ENCODE results near the gene TSHZ2. TPM values are rescaled to one million over a fixed set of nuclear protein-coding genes. Genes with fewer than 3 reads are reported as not detected.

TSHZ2 gene
- total RNA-seq, 1 donor = 3.6 TPM

DNA sequence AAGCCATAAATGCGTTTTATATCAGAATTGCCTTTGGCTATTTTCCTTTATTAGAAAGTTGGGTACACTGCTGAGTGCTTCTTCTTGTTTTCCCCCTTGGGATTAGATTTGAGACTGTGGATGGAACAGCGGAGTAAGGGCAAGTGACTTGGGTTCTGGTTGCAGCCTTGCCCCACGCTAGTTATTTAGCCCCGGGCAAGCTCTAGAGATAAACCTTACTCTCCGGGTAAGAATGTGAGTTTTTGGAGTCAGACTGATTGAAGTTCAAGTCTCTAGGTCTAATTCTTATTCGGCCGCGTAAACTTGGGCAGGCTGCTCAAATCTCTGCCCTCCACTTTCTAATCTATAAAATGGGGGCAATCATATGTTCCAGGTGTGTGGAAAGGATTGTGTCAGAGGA is 8.9 kb downstream of the TSHZ2 start:
- Histone ChIP-seq H3K4me3 (ENCODE audit: insufficient read depth, low read length) (no peak overlapping the region), H3K4me2 (ENCODE audit: insufficient read depth, low read length) (no peak overlapping the region), H4K20me1 (ENCODE audit: insufficient read depth, low read length) (no peaks in the 10 kb centered on the region), H3K79me2 (ENCODE audit: insufficient read depth, low read length) (no peaks in the 10 kb centered on the region), H3K4me1 (ENCODE audit: insufficient read depth, low read length) (no peaks in the 10 kb centered on the region), H3K27me3 (ENCODE audit: insufficient read depth, low read length) (no peaks in the 10 kb centered on the region), H3K9me3 (ENCODE audit: low read depth, low read length) (no peaks in the 10 kb centered on the region), H2AFZ (ENCODE audit: low read length) (no peak overlapping the region), H3K36me3 (ENCODE audit: insufficient read depth, low read length) (no peaks in the 10 kb centered on the region), H3K27ac (ENCODE audit: low read depth, low read length) (no peak overlapping the region)
- TF ChIP-seq, protein P1, sequence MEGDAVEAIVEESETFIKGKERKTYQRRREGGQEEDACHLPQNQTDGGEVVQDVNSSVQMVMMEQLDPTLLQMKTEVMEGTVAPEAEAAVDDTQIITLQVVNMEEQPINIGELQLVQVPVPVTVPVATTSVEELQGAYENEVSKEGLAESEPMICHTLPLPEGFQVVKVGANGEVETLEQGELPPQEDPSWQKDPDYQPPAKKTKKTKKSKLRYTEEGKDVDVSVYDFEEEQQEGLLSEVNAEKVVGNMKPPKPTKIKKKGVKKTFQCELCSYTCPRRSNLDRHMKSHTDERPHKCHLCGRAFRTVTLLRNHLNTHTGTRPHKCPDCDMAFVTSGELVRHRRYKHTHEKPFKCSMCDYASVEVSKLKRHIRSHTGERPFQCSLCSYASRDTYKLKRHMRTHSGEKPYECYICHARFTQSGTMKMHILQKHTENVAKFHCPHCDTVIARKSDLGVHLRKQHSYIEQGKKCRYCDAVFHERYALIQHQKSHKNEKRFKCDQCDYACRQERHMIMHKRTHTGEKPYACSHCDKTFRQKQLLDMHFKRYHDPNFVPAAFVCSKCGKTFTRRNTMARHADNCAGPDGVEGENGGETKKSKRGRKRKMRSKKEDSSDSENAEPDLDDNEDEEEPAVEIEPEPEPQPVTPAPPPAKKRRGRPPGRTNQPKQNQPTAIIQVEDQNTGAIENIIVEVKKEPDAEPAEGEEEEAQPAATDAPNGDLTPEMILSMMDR (IDR thresholded peaks at IDR 0.05; ENCODE audit: extremely low read depth, low read depth, low read length) = no peak
- DNase-seq (ENCODE audit: insufficient read length, low spot score, missing footprints) = no peak

DNA sequence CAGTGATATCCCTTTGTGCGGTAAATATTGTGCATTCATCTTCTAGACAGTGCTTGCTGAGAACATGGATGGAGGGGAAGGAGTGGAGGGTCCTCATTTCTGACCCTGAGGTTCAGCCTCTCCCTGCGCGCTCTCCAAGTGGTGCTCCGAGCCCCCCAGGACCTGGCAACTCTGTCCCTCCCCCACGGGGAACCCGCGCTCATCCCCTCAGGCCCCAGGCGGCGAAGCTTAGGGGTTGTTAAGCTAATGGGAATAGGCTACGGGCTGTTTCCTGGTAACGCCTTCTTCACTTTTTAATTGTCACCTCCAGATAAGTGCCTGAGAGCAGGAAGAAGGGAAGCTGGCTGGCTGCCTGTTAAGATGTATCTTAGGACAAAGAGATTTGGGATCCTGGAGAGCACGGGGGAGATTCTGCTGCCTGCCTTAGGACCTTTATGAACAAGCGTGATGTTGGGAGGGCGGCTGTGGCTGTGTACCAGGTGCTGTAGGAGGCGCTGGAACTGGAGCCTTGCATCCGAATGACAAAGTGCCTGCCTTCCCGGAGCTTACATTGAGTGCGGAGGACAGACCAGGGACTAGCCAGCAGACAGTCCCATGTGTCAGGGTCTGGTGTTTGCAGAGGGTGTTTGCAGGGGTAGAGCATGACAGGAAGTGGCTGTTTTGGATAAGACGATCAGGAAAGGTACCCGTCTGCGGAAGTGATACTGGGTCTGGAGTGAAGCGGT is 11.7 kb downstream of the TSHZ2 start:
- Histone ChIP-seq H3K27ac (ENCODE audit: low read depth, low read length) (no peak overlapping the region), H3K79me2 (ENCODE audit: insufficient read depth, low read length) (no peaks in the 10 kb centered on the region), H3K36me3 (ENCODE audit: insufficient read depth, low read length) (no peaks in the 10 kb centered on the region), H3K27me3 (ENCODE audit: insufficient read depth, low read length) (no peaks in the 10 kb centered on the region), H2AFZ (ENCODE audit: low read length) (no peak overlapping the region), H3K4me1 (ENCODE audit: insufficient read depth, low read length) (no peaks in the 10 kb centered on the region), H4K20me1 (ENCODE audit: insufficient read depth, low read length) (no peaks in the 10 kb centered on the region), H3K4me2 (ENCODE audit: insufficient read depth, low read length) (no peak overlapping the region), H3K9me3 (ENCODE audit: low read depth, low read length) (no peaks in the 10 kb centered on the region), H3K4me3 (ENCODE audit: insufficient read depth, low read length) (no peak overlapping the region)
- TF ChIP-seq, protein P1 (IDR thresholded peaks at IDR 0.05; ENCODE audit: extremely low read depth, low read depth, low read length) = no peak
- no peak for DNase-seq (ENCODE audit: insufficient read length, low spot score, missing footprints)

DNA sequence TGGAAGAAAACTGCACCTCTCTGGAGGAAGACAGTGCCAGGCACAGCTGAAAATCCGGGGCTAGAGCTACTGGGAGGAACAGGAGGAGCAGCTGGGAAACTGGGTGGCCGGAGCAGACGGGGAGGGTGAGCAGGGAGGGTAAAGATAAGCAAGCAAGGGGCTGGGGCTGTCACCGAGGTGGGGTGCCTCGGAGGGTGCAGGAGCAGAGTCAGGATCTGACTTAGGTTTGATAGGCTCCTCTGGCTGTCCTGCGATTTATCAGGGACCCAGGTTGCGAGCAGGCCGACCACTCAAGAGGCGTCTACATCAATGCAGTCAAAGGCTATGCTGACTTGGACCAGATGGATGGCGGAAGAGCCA is 12.3 kb downstream of the TSHZ2 start:
- TF ChIP-seq, protein P1 (IDR thresholded peaks at IDR 0.05; ENCODE audit: extremely low read depth, low read depth, low read length) = no peak
- H3K27ac ChIP-seq (ENCODE audit: low read depth, low read length) = no peak overlapping the region
- DNase-seq (ENCODE audit: insufficient read length, low spot score, missing footprints) = no peak
- H3K4me3 ChIP-seq (ENCODE audit: insufficient read depth, low read length) = no peak overlapping the region
- no peaks in the 10 kb centered on the region for H4K20me1 ChIP-seq (ENCODE audit: insufficient read depth, low read length)
- H3K4me1 ChIP-seq (ENCODE audit: insufficient read depth, low read length) = no peaks in the 10 kb centered on the region
- H3K4me2 ChIP-seq (ENCODE audit: insufficient read depth, low read length) = no peak overlapping the region
- H3K79me2 ChIP-seq (ENCODE audit: insufficient read depth, low read length) = no peaks in the 10 kb centered on the region
- no peaks in the 10 kb centered on the region for H3K9me3 ChIP-seq (ENCODE audit: low read depth, low read length)
- no peaks in the 10 kb centered on the region for H3K27me3 ChIP-seq (ENCODE audit: insufficient read depth, low read length)
- H2AFZ ChIP-seq (ENCODE audit: low read length) = no peak overlapping the region
- no peaks in the 10 kb centered on the region for H3K36me3 ChIP-seq (ENCODE audit: insufficient read depth, low read length)

DNA sequence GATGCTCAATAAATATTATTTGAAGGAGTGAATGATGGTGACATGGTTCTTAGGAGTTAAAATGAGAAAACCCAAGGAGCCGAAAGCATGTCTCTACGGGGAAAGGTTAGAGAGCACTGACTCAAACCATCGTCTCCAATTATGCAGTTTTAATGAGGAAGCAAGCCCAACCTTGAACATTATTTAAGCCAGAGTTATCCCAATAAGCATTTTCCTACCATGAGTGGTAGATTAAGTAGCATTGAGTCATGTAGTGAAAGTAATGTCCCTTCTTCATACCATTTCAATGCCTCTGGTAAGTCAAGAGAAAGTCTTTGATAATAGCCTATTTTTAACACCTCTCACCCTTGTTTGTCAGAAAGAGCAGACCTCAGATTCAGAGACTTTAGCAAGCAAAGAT is 13.5 kb downstream of the TSHZ2 start:
- no peak overlapping the region for H3K4me2 ChIP-seq (ENCODE audit: insufficient read depth, low read length)
- no peaks in the 10 kb centered on the region for H3K4me1 ChIP-seq (ENCODE audit: insufficient read depth, low read length)
- no peak overlapping the region for H3K4me3 ChIP-seq (ENCODE audit: insufficient read depth, low read length)
- no peak overlapping the region for H3K27ac ChIP-seq (ENCODE audit: low read depth, low read length)
- no peaks in the 10 kb centered on the region for H3K36me3 ChIP-seq (ENCODE audit: insufficient read depth, low read length)
- no peaks in the 10 kb centered on the region for H4K20me1 ChIP-seq (ENCODE audit: insufficient read depth, low read length)
- H3K9me3 ChIP-seq (ENCODE audit: low read depth, low read length) = no peaks in the 10 kb centered on the region
- H3K79me2 ChIP-seq (ENCODE audit: insufficient read depth, low read length) = no peaks in the 10 kb centered on the region
- no peak overlapping the region for H2AFZ ChIP-seq (ENCODE audit: low read length)
- TF ChIP-seq, protein P1 (IDR thresholded peaks at IDR 0.05; ENCODE audit: extremely low read depth, low read depth, low read length) = no peak
- no peaks in the 10 kb centered on the region for H3K27me3 ChIP-seq (ENCODE audit: insufficient read depth, low read length)
- no peak for DNase-seq (ENCODE audit: insufficient read length, low spot score, missing footprints)
